ENCODE results near the gene ANO1.

The ANO1 gene

GRCh38 chr11:70089631-70090030 lies 11.5 kb downstream of the ANO1 start:
- Histone ChIP-seq H3K9ac (no peak overlapping the region), H3K4me3 (ENCODE audit: low read depth, low read length) (no peak overlapping the region), H3K4me2 (ENCODE audit: low read length) (no peak overlapping the region), H2AFZ (no peak overlapping the region), H3K9me3 (ENCODE audit: control insufficient read depth, low read length) (no peaks in the 10 kb centered on the region), H3K27me3 (ENCODE audit: control insufficient read depth, insufficient read depth, low read length) (no peaks in the 10 kb centered on the region), H3K27ac (no peak overlapping the region), H3K79me2 (no peaks in the 10 kb centered on the region), H3K36me3 (ENCODE audit: control insufficient read depth, insufficient read depth, low read length) (no peaks in the 10 kb centered on the region), H3K4me1 (peaks cover 4% of the 10 kb centered on the region)
- no peak for TF ChIP-seq CTCF (IDR thresholded peaks at IDR 0.05)

GRCh38 chr11:70090961-70091381 lies 12.9 kb downstream of the ANO1 start:
- Histone ChIP-seq H3K4me3 (ENCODE audit: low read depth, low read length) (no peak overlapping the region), H2AFZ (peak overlapping the region; percentile 28), H3K36me3 (ENCODE audit: control insufficient read depth, insufficient read depth, low read length) (no peaks in the 10 kb centered on the region), H3K9me3 (ENCODE audit: control insufficient read depth, low read length) (no peaks in the 10 kb centered on the region), H3K27me3 (ENCODE audit: control insufficient read depth, insufficient read depth, low read length) (no peaks in the 10 kb centered on the region), H3K4me2 (ENCODE audit: low read length) (no peak overlapping the region), H3K9ac (no peak overlapping the region), H3K4me1 (peaks cover 4% of the 10 kb centered on the region), H3K27ac (peak overlapping the region; percentile 78), H3K79me2 (no peaks in the 10 kb centered on the region)
- no peak for TF ChIP-seq CTCF (IDR thresholded peaks at IDR 0.05)

- Histone ChIP-seq H3K4me1 (peaks cover 4% of the 10 kb centered on the region), H3K9ac (no peak overlapping the region), H2AFZ (no peak overlapping the region), H3K79me2 (no peaks in the 10 kb centered on the region), H3K9me3 (ENCODE audit: control insufficient read depth, low read length) (no peaks in the 10 kb centered on the region), H3K27ac (peak overlapping the region; percentile 78), H3K36me3 (ENCODE audit: control insufficient read depth, insufficient read depth, low read length) (no peaks in the 10 kb centered on the region), H3K4me3 (ENCODE audit: low read depth, low read length) (no peak overlapping the region), H3K4me2 (ENCODE audit: low read length) (no peak overlapping the region), H3K27me3 (ENCODE audit: control insufficient read depth, insufficient read depth, low read length) (no peaks in the 10 kb centered on the region)
- TF ChIP-seq CTCF (IDR thresholded peaks at IDR 0.05): no peak
Measured at GRCh38 chr11:70091638-70092037, 13.5 kb downstream of the ANO1 start.

- Histone ChIP-seq H3K4me2 (ENCODE audit: low read length) (no peak overlapping the region), H3K9ac (no peak overlapping the region), H3K9me3 (ENCODE audit: control insufficient read depth, low read length) (no peaks in the 10 kb centered on the region), H3K4me1 (peaks cover 4% of the 10 kb centered on the region), H3K36me3 (ENCODE audit: control insufficient read depth, insufficient read depth, low read length) (no peaks in the 10 kb centered on the region), H3K27ac (no peak overlapping the region), H3K27me3 (ENCODE audit: control insufficient read depth, insufficient read depth, low read length) (no peaks in the 10 kb centered on the region), H3K79me2 (no peaks in the 10 kb centered on the region), H2AFZ (no peak overlapping the region), H3K4me3 (ENCODE audit: low read depth, low read length) (no peak overlapping the region)
- TF ChIP-seq CTCF (IDR thresholded peaks at IDR 0.05): no peak
Measured at GRCh38 chr11:70092959-70093715, 15.0 kb downstream of the ANO1 start.

Measured in parathyroid adenoma (tissue), 2 donors.